Measurements from ENCODE around the gene PAX8.

DNA sequence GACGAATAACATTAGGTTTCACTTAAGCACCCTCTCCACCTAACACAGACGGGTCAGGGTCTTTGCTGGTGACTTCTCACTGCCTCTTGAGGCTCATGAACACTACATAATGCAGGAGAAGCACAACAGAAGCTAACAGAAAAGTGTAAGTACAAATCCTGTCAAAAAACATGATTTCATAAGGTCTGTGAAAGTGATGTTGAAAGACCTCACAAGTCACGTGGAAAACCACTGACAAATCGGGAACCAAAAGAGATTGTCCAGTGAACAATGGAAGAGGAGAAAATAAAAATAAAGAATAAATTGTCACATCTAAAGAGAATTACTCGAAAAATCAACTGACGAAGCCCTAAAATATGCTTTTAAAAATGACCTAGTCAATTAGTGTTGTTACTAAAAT lies 91.0 kb downstream of the PAX8 start:
- TF ChIP-seq, protein P1, sequence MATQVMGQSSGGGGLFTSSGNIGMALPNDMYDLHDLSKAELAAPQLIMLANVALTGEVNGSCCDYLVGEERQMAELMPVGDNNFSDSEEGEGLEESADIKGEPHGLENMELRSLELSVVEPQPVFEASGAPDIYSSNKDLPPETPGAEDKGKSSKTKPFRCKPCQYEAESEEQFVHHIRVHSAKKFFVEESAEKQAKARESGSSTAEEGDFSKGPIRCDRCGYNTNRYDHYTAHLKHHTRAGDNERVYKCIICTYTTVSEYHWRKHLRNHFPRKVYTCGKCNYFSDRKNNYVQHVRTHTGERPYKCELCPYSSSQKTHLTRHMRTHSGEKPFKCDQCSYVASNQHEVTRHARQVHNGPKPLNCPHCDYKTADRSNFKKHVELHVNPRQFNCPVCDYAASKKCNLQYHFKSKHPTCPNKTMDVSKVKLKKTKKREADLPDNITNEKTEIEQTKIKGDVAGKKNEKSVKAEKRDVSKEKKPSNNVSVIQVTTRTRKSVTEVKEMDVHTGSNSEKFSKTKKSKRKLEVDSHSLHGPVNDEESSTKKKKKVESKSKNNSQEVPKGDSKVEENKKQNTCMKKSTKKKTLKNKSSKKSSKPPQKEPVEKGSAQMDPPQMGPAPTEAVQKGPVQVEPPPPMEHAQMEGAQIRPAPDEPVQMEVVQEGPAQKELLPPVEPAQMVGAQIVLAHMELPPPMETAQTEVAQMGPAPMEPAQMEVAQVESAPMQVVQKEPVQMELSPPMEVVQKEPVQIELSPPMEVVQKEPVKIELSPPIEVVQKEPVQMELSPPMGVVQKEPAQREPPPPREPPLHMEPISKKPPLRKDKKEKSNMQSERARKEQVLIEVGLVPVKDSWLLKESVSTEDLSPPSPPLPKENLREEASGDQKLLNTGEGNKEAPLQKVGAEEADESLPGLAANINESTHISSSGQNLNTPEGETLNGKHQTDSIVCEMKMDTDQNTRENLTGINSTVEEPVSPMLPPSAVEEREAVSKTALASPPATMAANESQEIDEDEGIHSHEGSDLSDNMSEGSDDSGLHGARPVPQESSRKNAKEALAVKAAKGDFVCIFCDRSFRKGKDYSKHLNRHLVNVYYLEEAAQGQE (IDR thresholded peaks at IDR 0.05; ENCODE audit: unreplicated experiment): no peak
- TF ChIP-seq, protein P2, sequence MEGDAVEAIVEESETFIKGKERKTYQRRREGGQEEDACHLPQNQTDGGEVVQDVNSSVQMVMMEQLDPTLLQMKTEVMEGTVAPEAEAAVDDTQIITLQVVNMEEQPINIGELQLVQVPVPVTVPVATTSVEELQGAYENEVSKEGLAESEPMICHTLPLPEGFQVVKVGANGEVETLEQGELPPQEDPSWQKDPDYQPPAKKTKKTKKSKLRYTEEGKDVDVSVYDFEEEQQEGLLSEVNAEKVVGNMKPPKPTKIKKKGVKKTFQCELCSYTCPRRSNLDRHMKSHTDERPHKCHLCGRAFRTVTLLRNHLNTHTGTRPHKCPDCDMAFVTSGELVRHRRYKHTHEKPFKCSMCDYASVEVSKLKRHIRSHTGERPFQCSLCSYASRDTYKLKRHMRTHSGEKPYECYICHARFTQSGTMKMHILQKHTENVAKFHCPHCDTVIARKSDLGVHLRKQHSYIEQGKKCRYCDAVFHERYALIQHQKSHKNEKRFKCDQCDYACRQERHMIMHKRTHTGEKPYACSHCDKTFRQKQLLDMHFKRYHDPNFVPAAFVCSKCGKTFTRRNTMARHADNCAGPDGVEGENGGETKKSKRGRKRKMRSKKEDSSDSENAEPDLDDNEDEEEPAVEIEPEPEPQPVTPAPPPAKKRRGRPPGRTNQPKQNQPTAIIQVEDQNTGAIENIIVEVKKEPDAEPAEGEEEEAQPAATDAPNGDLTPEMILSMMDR (conservative IDR thresholded peaks at IDR 0.05; ENCODE audit: low read depth in 2 of 2): no peak
- no peak for TF ChIP-seq POLR2AphosphoS5 (IDR thresholded peaks at IDR 0.05; ENCODE audit: low read depth)

Data from GM23338 (cell line).